HK-2 (cell line): ENCODE results near the gene CTSD.

ENCODE experiments used
- DNase-seq: peaks from one replicate; pipeline ENCODE4 v3.0.0-alpha.2; 2018; ENCODE audit not compliant: unreplicated experiment

CTSD gene

GRCh38 chr11:1744891-1745700 is 18.6 kb downstream of the CTSD start:
- no peak for DNase-seq

- no peak for DNase-seq
Observed at GRCh38 chr11:1744137-1744886, 19.4 kb downstream of the CTSD start.

- DNase-seq: no peak
Observed at GRCh38 chr11:1743585-1744136, 20.1 kb downstream of the CTSD start.

- DNase-seq: no peak
Observed at GRCh38 chr11:1742869-1743584, 20.7 kb downstream of the CTSD start.

- DNase-seq: no peak
Observed at GRCh38 chr11:1742371-1742770, 21.4 kb downstream of the CTSD start.

GRCh38 chr11:1741741-1742140 is 22.0 kb downstream of the CTSD start:
- DNase-seq: no peak

DNA sequence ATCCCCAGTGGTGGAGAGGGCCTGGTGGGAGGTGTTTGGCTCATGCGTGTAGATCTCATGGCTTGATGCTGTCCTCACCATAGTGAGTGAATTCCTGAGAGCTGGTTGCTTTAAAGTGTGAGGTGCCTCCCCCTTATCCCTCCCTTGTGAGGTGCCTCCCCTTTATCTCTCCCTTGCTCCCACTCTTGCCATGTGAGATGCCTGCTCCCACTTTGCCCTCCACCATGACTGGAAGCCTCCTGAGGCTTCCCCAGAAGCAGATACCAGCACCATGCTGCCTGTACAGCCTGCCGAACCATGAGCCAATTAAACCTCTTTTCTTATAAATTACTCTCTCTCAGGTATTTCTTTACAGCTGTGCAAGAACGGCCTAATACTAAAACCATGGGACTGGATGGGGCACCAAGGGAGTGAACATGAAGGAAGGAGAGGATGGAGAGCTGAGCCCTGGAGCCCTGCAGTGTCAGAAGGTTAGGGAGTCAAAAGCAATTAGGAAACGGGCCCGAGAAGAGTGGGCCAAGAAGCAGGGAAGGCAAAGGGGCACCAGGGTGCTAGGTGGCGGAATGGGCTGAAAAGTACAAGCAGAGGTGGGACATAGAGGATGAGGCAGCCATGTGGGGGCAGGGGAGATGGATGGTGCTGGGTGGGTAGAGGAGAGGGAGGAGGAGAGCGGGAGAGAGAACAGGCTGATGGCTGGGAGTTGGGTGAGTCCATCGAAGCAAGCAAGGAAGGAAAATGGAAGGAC is 22.8 kb downstream of the CTSD start:
- DNase-seq: no peak

GRCh38 chr11:1739576-1739975 is 24.2 kb downstream of the CTSD start:
- DNase-seq: no peak

- no peak for DNase-seq
Observed at GRCh38 chr11:1738380-1738779, 25.3 kb downstream of the CTSD start.

DNA sequence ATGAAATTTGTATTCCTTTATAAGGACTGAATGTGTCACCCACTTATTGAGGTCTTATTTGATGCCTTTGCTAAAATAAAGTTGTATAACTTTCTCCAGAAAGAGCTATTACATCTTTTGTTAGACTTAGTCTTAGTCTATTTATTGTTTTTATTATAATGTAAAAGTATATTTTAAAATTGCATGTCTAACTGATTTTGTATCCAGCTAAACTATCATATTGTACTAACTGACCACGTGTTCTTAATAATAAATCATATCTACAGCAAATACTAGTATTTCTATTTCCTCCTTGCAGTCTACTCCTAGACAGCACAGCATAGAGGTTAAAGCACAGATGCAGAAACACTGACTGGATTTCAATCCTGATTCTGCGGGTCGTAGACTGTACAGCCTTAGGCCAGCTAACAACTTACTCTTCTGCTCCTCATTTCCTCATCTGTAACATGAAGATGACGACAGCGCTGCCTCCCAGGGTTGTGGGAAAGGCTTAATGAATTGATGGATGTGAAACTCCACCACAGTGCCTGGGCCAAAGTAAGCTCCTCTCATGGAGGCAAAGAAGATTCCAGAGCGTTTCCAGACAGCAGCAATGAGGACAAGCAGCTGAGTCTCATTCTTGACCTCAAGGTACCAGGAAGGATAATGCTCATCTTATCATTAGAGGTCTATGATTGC is 26.5 kb downstream of the CTSD start:
- DNase-seq: no peak

- no peak for DNase-seq
Observed at GRCh38 chr11:1736447-1736992, 27.2 kb downstream of the CTSD start.

- DNase-seq: no peak
Observed at GRCh38 chr11:1735271-1735670, 28.5 kb downstream of the CTSD start.

GRCh38 chr11:1734641-1735081 is 29.1 kb downstream of the CTSD start:
- no peak for DNase-seq

GRCh38 chr11:1733716-1734640 is 29.7 kb downstream of the CTSD start:
- DNase-seq: no peak

DNA sequence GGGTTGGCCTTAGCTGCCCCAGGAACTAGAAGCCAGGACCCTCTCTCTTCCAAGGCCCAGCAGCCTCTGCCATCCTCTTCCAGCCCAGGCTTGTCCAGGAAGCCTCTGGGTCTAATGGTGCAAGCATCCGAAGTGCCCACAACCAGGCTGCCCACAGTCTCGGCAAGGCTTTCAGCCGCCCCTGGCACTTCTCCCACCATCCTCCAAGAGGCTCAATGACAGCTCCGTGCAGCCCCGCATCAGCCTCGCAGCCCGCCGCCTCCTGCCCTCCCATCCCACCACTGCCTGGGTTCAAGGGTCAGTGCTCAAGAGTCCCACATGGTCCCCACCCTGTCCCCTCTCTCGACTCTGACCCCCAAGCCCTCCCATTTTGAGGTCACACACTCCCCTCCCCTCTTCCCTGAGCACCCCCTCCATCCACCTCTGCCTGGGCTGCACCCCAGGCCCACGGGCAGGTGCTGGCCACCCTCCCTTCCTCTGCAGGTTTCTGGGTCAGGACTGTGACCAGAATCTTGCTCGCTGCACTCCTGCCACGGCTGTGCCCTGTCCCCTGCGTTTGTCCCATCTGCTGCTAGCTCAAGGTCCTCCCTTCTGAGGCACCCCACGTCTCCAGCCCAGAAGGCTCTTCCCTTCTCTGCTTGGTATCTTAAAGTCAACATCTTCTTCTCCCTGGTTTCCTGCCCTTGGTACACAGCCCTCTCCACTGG is 30.6 kb downstream of the CTSD start:
- no peak for DNase-seq

GRCh38 chr11:1732418-1733008 is 31.2 kb downstream of the CTSD start:
- no peak for DNase-seq

DNA sequence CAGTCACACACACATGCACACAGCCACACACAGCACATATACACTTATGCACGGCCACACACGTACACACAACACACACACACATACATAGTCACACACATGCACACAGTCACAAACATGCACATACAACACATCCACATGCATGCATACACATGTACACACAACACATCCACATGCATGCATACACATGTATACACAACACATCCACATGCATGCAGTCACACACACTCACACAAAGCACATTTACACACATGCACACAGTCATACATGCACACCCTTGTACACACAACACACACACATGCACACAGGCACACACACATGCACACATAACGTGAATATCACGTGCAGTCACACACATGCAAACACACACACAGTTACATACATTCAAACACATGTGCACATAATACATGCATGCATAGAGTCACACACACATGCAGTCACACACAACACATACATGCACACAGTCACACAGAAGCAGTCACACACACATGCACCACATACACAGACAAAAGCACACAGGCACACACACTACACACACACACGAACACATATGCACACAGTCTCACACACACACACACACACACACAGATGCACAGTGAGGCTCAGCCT is 32.2 kb downstream of the CTSD start:
- no peak for DNase-seq

DNA sequence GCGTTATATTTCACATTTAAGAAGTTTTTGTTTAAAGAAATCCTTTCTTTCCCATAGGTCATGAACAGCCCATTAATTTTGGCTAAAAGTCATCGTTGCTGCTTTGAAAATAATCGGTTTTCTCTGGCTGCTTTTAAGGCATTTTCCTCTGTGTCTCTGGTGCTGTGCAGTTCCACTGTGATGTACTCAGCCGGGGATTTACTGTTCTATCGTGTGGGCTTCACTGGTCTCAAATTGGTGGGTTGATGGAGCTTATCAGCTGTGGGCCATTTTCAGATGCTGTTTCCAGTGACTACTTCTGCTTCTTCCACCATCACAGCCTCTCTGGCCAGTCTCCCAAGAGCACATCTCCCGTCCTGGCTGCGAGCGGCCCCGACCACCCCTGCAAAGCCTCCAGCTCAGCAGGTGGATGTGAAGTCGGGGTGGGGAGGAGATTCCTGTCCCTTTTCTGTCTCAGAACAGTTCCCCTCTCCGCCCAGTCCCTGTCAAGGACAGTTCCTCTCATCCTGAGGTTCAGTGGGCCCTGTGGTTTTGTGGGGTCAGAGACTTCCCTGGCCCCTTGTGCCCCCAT is 33.6 kb downstream of the CTSD start:
- no peak for DNase-seq
